DOHH2 (cell line): ENCODE measurements around the gene FAM124B.

Experiments used
- EZH2phosphoT487 ChIP-seq: fragments of 200-600 bp; sonication (generic); IDR thresholded peaks from 2 replicates; pipeline ENCODE4 v1.6.1; 2017; ENCODE audit warnings: borderline replicate concordance, mild to moderate bottlenecking, antibody characterized with exemption, low read length, moderate library complexity, mixed read lengths
- TF ChIP-seq, protein P1 (sequence below): fragments of 200-600 bp; sonication (generic); IDR thresholded peaks from one replicate; pipeline ENCODE4 v1.5.1; 2014; ENCODE audit warnings: antibody characterized with exemption, mild to moderate bottlenecking, low read depth, low read length; ENCODE audit not compliant: poor library complexity, severe bottlenecking

DNA sequence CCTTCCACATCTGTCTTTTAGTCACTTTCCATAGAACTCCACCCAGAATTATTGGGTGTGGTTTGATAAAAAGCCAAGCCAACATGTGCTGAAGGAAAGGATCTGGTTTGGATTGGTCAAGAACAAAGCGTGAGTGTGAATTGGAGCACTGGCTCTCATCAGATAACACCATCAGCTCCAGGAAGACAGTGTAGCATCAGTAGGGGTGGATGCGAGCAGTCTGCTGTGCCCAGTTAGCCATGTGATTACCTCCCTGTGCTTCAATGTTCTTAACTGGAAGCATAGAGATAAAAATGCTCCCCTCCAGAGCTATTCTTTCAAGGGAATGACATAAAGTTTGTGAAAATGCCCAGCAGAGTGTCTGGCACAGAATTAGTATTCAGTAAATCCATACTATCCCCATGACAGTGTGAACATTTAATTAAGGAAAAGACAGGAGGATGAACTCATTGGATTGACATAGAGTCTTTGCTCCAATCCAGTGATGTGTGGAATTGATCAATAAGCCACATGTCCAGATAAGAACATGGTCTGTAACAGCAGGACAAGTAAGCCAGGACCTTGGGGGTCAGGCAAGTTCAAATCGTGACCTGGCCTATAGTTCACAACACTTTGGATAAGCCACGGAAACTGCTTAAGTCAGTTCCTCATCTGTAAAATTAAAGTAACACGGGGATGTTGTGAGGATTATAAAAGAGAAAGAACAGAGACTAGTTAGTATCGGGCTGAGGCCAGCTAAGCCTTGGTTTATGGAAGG is 68.0 kb downstream of the FAM124B start:
- TF ChIP-seq, protein P1, sequence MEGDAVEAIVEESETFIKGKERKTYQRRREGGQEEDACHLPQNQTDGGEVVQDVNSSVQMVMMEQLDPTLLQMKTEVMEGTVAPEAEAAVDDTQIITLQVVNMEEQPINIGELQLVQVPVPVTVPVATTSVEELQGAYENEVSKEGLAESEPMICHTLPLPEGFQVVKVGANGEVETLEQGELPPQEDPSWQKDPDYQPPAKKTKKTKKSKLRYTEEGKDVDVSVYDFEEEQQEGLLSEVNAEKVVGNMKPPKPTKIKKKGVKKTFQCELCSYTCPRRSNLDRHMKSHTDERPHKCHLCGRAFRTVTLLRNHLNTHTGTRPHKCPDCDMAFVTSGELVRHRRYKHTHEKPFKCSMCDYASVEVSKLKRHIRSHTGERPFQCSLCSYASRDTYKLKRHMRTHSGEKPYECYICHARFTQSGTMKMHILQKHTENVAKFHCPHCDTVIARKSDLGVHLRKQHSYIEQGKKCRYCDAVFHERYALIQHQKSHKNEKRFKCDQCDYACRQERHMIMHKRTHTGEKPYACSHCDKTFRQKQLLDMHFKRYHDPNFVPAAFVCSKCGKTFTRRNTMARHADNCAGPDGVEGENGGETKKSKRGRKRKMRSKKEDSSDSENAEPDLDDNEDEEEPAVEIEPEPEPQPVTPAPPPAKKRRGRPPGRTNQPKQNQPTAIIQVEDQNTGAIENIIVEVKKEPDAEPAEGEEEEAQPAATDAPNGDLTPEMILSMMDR: no peak
- no peak for TF ChIP-seq EZH2phosphoT487
